Choroid plexus epithelial cell (primary cell): ENCODE results near the gene ESX1.
"Not testable (repeated sequence)": the region's sequence is repeated elsewhere in the genome, so short reads cannot be mapped to it uniquely, and the experiment has no call there.

Source experiments
- DNase-seq: peaks from one replicate; pipeline ENCODE4 v3.0.0-alpha.2; 2010; ENCODE audit warnings: low read depth
- H3K4me3 ChIP-seq: 2 replicates; pipeline ENCODE4 v1.5.1; 2011; ENCODE audit warnings: low read depth, mild to moderate bottlenecking, control low read depth, low read length, moderate library complexity
- TF ChIP-seq, protein P1 (sequence below): conservative IDR thresholded peaks from 2 replicates; pipeline ENCODE4 v1.5.1; 2011; ENCODE audit warnings: low read depth, mild to moderate bottlenecking, control low read depth, inconsistent platforms, low read length, moderate library complexity

ESX1 gene

GRCh38 chrX:104250470-104250869 lies 4.3 kb downstream of the ESX1 start:
- no peak overlapping the region for H3K4me3 ChIP-seq
- DNase-seq = no peak
- TF ChIP-seq, protein P1, sequence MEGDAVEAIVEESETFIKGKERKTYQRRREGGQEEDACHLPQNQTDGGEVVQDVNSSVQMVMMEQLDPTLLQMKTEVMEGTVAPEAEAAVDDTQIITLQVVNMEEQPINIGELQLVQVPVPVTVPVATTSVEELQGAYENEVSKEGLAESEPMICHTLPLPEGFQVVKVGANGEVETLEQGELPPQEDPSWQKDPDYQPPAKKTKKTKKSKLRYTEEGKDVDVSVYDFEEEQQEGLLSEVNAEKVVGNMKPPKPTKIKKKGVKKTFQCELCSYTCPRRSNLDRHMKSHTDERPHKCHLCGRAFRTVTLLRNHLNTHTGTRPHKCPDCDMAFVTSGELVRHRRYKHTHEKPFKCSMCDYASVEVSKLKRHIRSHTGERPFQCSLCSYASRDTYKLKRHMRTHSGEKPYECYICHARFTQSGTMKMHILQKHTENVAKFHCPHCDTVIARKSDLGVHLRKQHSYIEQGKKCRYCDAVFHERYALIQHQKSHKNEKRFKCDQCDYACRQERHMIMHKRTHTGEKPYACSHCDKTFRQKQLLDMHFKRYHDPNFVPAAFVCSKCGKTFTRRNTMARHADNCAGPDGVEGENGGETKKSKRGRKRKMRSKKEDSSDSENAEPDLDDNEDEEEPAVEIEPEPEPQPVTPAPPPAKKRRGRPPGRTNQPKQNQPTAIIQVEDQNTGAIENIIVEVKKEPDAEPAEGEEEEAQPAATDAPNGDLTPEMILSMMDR = no peak

- not testable (repeated sequence) for DNase-seq, H3K4me3 ChIP-seq
Observed at GRCh38 chrX:104230060-104230459, 24.7 kb downstream of the ESX1 start.

DNA sequence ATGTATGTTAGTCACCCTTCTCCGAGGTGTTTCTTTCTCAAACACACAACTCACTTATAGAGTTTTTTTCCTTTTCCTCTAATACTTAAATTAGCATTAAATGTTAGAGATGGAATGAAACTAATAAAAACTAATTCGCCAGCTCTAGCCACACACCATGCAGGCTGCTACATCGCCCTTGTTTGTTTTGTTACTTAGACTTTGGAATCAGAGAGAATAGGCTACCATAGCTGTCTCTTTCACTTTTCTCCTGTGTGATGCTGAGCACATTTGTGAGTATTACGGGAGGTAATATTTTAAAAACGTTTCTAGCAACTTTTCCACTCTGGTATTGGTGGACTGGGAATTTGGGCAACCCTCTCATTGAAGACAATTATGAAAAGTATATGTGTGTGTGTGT lies 43.5 kb downstream of the ESX1 start:
- TF ChIP-seq, protein P1 = no peak
- no peak overlapping the region for H3K4me3 ChIP-seq
- DNase-seq = no peak

DNA sequence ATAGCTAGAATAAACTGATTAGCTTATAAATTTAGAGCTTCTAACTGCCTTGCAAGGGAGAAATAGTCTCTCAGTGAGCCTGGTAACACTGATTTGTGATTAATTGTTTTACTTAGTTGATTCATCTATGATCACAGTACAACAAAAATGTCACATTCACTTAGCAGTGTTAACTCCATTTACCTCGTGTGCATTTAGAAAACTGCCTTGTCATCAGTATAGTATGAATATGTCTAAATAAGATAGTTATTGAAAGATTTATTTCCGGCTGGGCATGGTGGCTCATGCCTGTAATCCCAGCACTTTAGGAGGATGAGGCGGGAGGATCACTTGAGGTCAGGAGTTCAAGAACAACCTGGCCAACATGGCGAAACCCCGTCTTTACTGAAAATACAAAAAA lies 49.2 kb downstream of the ESX1 start:
- TF ChIP-seq, protein P1 = no peak
- no peak for DNase-seq

More for the DNA sequence above, 49.2 kb downstream of the ESX1 start:
- H3K4me3 ChIP-seq = no peak overlapping the region
